ENCODE measurements around the gene PHACTR1.
"Not testable (repeated sequence)": the region's sequence is repeated elsewhere in the genome, so short reads cannot be mapped to it uniquely, and the experiment has no call there.

PHACTR1 gene

DNA sequence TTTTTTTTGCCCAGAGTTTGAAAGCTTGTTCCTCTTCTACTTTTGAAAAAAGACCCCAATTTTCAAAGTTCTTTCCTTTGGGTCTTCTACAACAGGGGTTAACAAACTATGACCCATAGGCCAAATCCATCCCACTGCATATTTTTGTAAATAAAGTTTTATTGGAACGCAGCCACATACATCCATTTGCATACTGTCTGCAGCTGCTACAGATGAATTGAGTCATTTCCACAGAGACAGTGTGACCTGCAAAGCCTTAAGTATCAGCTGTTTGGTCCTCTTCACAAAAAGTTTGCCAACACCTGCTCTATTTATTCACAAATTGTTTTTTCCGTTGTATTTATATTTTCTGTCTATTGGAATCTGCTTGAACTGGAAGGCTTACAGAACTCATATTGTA, 422.6 kb downstream of the PHACTR1 start:
- DNase-seq (ENCODE audit: low read depth in 2 of 2, low spot score in 1 of 2): no peak

DNA sequence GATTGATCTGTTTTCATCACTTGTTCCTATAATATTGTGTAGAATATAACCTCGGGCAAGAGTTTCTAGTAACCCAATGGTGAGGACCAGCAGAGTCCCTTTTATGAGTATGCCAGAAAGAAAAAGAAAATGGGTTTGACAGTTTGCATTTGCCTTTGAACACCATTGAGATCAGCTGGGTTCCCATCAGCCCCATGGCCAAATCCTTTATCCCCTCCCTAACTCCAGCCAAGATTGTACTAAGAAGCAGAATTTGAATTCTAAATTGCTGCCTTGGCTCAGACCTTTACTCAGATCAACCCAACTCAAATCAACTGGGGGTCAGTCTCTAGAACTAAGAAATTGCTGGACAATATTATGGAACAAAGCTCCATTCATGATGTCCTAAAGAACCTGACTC, 424.4 kb downstream of the PHACTR1 start:
- no peak for DNase-seq (ENCODE audit: low read depth in 2 of 2, low spot score in 1 of 2)

DNA sequence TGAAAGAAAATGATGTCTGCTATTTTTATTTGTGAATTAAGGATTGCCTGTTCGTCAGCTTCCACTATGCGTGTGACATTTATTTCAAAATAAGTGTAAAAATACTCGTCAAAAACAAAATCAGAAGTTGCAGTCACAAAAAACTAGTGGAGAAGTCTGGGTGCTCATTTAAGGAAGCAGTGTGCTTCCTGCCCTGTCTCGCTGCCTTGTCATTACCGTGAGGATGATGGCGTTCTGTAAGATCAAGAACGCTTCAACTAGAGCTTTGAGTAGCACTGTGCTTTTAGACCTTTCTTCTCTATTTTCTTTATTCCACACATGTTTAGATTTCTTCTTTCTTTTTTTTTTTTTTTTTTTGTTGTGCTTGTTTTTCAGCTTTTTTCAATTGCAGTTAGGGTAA, 424.8 kb downstream of the PHACTR1 start:
- DNase-seq (ENCODE audit: low read depth in 2 of 2, low spot score in 1 of 2): no peak

DNA sequence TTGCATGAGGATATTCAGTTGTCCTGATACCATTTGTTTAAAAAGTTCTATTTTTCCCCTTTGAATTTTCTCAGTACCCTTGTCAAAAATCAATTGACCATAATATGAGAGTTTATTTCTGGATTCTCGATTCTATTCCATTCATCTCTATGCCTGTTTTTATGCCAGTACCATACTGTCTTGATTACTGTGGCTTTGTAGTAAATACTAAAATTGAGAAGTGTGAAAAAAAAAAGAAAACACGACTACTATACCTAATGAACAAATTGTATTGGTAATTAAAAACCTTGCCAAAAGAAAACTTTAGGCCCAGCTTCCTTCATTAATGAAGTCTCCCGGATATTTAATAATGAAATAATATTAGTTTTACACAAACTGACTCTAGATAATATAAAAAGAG, 426.0 kb downstream of the PHACTR1 start:
- no peak for DNase-seq (ENCODE audit: low read depth in 2 of 2, low spot score in 1 of 2)

DNA sequence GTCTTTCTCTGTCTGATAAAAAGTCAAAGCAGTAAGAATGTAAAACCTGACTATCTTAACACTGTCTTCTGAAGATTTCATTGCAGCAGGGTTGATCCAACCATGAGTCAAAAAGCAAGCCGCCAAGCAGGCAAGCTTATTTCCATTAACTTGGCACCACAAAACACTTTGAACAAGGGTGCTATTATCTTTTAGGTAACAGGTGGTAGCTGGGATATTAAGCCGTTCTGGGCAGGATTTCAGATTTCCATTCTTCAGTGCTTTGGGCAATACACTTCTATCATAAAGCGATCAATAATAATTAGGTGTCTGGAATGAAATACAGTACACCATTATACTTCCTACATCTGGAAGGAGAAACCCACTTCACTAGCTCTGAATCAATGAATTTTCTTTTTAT, 429.9 kb downstream of the PHACTR1 start:
- no peak for DNase-seq (ENCODE audit: low read depth in 2 of 2, low spot score in 1 of 2)

DNA sequence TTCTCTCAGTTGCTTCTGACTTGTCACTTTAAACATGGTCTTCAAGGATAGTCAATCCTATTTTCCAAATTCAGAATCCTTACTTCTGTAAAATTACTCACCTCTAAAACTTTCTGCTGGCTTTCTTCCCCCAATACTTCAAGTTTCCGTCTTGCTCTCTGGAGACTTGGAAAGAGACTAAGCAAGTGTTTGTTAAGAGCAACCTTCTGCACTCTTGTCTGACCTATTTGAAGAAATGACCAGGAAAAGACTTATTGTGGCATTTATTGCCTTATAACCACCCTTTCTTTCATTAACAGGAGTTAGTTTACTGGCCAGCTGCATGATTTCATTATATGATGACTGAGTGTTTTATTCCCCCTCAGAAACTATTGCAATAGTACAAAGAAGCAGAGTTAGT, 430.8 kb downstream of the PHACTR1 start:
- DNase-seq (ENCODE audit: low read depth in 2 of 2, low spot score in 1 of 2): no peak

DNA sequence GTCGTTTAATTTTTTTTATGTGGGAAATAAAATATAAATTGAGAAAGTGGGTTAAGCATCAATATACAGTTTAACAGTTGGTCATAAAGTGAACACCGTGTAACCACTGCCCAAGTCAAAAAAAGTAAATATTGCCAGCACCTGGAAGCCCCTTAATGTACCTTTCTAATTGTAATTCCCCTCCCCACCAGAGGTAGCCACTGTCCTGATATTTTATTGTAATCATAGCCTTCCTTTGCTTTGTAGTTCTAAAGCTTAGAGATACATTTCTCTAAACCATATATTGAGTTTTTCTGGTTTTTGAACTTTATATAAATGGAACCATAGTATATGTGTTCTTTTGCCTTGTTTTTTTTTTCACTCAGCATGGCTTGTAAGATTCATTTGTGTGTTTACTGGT, 431.2 kb downstream of the PHACTR1 start:
- DNase-seq (ENCODE audit: low read depth in 2 of 2, low spot score in 1 of 2): no peak

DNA sequence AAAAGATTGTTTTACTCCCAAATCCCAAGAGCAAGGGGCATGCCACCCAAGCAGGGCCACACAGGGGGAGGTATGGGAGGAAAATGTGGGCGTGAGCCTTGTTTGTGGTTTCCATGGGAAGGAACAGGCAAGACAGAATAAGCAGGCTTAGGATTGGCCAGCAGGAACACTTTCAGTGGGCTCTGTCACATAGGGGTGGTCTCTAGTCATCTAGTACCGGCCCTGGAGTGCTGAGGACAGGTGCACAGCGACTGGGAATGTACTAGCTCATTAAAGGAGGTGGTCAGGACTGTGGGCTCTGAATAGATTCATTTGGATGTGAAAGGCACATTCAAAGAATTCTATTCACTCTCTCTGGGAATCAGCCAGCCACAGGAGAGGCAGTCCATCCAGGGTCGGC, 436.2 kb downstream of the PHACTR1 start:
- DNase-seq (ENCODE audit: low read depth in 2 of 2, low spot score in 1 of 2): no peak

DNA sequence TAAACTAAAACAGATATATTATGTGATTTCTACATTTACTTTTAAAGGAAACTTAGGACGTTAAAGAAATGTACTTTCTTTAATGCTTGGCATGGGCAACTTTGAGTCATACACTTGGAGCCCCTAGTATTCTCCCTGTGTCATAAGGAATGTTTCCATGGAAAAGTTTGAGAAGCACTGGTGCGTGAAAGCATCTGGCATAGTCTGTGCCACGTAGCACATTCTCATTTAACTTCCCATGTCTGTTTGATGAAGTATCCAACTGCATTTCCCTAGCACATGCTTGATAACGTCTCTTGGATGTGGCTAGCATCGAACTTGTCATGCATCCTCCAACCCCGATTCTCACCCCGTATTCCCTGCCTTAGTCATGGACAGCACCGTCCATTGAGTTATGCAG, 439.8 kb downstream of the PHACTR1 start:
- DNase-seq (ENCODE audit: low read depth in 2 of 2, low spot score in 1 of 2): no peak

DNA sequence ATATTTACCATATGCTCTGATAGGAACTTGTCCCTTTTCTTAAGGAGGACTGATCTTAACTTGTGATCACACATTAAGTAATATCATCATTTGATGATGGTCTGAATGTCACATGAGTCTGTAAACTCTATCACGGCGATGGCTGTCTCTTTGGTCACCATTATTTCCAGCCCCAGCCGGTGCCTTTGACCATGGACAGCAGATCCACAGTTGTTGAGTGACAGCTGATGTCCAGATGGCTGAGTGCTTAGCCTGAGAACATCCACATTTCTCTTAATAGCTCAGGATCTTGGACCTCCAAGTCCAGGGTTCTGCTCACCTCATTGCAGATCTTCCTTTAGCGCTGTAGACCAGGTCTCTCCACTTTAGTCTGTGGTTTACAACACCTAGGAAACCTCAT, 440.7 kb downstream of the PHACTR1 start:
- DNase-seq (ENCODE audit: low read depth in 2 of 2, low spot score in 1 of 2): no peak

DNA sequence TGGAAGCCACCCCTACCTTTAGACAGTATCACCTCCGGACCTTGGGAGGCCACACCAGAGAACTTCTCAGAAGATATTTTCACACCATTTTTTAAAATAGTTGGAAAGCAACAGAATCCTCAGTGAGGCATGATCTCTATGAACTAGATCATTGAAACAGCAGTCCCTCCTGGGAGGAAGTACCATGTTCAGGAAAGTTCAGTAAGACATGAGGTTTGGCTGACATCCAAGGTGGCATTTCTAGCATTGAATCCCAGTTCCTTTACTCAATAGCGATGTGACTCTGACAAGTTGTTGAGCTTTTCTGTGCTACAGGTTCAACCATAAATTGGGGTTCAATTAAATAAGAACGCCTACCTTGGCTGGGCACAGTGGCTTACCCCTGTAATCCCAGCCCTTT, 442.7 kb downstream of the PHACTR1 start:
- no peak for DNase-seq (ENCODE audit: low read depth in 2 of 2, low spot score in 1 of 2)

DNA sequence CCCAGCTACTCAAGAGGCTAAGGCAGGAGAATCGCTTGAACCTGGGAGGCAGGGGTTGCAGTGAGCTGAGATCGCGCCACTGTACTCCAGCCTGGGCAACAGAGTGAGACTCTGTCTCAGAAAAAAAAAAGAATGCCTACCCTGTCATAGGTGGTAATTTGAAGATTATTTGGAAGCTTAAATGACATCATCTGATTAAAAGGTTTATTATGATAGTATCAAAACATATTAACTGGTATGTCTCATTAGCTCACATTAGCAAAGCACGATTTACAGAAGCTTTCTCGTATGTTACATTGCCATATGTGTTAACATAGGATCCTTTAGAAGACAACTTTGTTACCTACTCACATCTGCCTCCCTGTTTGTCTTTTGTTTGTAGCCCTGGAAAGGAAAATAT, 443.3 kb downstream of the PHACTR1 start:
- not testable (repeated sequence) for DNase-seq (ENCODE audit: low read depth in 2 of 2, low spot score in 1 of 2)

DNA sequence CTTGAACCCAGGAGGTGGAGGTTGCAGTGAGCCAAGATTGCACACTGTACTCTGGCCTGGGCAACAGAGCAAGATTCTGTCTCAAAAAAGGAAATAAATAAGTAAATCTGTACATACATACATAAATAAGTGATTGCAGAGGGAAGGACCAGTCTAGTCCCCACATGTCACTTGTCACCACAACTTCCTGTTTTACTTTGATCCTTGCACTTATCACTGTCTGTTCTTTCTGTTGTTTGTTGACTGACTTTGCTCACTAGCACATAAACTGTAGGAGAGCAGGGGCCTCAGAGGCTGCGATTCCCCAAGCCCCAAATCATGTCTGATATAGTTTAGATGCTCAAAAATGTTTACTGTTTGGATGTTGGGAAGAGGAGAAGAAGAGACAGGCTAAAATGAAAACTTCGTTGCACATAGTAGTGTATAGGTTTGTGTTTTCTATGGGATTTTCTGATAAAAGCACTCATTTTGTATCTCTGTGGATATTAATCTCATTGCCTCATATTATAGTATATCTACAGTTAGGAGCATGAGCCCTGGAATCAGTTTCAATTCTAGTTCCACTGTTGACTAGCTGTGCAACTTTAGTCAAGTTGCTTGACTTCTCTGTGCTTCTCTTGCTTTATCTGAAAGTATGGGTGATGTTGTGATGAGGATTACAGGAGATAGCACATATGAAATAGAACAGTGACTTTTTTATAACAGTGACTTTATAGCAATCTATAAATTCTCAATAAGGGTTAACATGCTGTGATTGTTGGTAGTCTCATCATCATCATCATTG, 446.8 kb downstream of the PHACTR1 start:
- DNase-seq (ENCODE audit: low read depth in 2 of 2, low spot score in 1 of 2): no peak

DNA sequence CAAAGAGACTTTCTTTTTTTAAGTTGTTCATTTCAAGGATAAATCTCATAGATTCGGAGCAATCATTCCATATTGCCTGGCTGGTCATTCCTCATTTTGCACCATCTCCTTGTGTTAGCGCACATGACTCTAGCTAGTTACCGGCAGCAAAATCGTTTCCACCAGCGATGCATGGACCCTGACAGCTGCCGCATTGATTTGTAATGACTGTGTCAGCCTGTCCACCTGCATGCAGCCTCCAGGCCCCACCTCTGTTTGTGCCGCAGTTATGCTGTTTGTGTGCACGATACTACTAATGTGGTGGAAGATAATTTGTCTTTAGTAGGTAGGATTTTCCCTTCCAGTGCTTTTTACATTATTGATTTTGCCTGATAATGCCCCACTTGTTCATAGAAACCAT, 447.7 kb downstream of the PHACTR1 start:
- DNase-seq (ENCODE audit: low read depth in 2 of 2, low spot score in 1 of 2): no peak

DNA sequence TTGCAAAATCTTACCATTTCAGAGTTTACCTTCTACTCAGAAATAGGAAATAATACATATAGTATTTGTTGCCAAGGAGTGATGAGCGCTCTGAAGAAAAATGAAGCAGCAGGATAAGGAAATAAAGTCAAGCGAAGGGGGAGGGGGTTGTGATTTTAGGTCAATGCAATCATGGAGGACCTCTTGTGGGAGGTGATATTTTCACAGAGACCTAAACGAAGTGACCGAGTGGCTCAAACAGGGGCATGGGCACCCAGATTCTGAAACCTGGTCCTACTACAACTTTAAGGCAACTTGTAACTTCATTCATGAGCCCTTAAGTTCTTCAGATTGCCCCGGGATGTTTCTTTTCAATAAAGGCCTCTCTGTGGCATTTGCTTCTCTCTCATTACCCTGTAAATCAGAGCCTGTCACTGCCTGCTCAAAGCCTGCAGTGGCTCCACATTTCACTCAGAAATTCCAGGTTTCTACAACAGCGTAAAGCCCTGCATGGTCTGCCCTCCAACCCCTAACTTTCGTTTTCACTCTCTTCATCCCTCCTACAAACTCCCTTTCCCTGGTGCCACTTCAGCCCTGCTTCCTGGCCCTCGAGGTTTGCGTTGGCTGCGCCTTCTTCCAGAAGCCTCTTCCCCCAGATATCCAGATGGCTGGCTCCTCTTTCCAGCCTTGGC, 449.1 kb downstream of the PHACTR1 start:
- no peak for DNase-seq (ENCODE audit: low read depth in 2 of 2, low spot score in 1 of 2)

DNA sequence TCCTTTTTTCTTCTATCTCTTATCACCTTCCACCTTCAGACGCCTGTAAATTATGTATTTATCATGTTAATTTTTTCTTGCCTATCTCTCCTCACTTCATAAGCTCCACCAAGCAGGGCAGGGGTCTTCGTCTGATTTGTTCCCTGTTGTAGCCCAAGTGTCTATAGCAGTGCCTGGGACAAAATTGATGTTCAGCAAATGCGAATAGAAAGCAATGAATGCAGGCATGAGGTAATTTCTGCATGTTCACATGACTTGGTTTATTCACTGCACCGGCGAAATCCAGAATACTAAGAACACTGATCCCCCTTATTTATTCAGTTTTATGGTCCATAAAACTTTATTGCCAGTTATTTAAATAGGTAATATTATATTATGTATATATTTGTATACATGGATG, 449.7 kb downstream of the PHACTR1 start:
- no peak for DNase-seq (ENCODE audit: low read depth in 2 of 2, low spot score in 1 of 2)

DNA sequence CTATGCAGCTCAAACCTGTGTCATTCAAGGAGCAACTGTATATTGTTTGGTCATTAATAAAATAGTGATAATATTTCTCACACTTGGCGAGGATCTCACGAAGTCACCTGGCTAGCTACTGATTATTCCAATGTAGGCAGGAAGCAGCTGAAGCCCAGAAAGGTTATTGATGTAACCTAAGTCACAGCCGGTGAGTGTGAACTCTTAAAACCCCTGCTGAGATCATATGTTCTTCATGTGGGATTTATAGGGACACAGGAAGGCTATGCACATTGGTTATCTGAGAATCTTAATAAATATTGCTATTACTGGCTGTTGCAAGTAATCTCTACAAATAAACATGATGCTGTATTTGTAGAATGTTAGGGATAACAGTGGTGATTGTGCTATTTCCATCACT, 450.3 kb downstream of the PHACTR1 start:
- DNase-seq (ENCODE audit: low read depth in 2 of 2, low spot score in 1 of 2): no peak

DNA sequence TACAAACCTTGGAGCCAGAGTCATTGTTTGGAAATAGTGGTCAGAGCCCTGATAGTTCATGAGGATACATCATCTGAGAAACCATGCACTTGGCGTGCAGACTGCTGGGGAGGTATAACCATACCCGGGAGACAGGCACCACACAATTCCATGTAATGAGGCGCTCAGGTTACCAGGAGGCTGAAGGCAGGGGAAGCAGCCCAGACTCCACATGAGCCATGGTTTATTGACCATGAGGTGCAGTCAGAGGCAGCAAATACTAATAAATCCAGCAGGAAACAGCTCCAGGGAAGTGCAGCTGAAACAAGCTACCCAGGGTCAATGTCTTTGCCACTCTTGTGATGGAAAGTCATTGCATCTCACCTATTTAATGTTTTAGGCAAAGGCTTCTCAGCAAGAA, 455.7 kb downstream of the PHACTR1 start:
- no peak for DNase-seq (ENCODE audit: low read depth in 2 of 2, low spot score in 1 of 2)

DNA sequence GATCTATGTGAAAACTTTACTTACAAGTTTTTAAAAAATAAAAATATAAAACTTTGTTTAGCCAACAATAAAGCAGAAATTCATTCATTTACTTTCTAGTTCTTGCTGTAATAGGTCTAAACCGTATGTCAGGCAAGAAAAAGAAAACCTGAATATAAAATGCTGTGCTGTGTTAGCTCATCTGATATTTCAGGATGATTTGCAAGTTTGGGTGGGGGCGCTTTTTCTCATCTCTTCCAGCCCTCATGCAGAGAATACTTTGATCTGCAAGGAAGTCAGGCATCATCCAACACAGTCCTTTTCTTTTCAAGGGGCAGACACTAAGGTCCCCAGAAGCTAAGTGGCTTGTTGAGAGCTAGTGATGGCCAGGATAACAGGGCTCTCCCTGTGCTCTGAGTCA, 458.5 kb downstream of the PHACTR1 start:
- no peak for DNase-seq (ENCODE audit: low read depth in 2 of 2, low spot score in 1 of 2)

DNA sequence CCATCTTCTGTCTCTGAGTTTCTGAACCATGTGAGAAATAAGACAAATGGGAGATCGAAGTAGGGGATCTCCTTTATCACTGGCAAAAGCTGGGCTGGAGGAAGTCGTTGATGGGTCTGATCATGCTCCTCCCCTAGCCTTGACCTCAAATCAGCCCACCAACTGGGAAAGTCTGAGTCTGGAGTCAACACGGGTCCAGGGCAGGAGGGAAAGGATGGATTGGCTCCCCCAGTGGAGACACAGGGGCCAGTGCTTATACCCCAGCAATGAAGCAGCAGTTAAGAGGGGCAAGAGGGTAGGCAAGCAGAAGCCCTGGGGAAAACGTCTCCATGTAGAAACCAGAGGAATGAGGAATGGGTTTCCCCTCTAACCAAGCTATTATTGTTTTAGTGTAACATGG, 459.2 kb downstream of the PHACTR1 start:
- no peak for DNase-seq (ENCODE audit: low read depth in 2 of 2, low spot score in 1 of 2)

DNA sequence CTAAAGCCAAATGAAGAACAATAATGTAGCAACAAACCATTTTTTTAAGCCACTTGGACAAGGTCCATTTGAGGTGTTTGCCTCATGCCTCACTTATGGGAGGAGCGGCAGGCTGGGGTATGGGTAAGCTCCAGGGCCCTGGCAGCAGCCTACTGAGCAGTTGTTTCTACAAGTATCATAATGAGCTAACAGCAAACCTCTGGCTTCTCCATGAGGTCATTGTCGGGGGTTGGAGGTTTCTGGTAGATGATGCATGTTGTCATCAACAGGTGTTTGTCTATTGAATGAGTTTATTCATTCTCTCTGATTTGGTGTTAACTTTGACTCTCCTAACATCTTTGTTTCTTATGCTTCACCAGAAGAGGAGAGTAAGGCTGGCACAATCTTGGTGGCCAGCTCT, 461.1 kb downstream of the PHACTR1 start:
- DNase-seq (ENCODE audit: low read depth in 2 of 2, low spot score in 1 of 2): no peak

DNA sequence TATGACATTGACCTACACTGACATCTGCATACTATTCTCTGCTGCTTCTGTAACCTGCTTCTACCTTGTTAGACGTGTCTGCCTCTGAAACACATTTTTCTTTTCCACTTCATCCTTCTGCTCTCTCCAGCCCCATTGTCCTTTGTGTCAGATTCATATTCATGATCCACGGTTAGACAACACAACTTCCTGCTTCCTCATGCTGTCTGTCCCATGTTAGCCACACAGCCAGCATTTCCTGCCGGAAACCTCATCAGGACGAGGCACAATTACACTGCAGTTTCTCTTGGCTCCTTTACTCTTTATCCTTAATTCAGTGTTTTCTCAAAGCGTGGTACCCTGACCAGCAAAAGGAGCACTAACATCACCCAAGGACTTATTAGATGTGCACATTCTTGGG, 461.5 kb downstream of the PHACTR1 start:
- DNase-seq (ENCODE audit: low read depth in 2 of 2, low spot score in 1 of 2): no peak

DNA sequence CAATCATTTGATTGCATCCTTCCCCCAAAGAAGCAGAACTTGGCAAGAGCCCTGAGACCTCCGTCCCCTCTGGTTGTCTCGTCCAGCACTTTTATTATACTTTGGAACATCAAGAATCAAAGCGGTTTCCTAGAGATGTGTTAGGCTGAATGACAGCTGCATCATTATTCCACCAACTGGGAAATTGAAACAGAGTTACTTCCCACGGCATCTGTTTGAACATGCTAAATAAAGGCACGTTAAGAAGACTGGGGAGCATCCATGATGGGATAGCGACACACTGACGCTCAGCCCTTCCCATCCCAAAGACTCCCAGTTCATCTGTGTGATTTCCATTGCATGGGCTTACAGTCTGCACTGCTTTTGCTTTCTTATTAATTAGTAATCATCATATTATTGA, 464.0 kb downstream of the PHACTR1 start:
- DNase-seq (ENCODE audit: low read depth in 2 of 2, low spot score in 1 of 2): no peak

Measured in stimulated activated CD8-positive, alpha-beta memory T cell treated with anti-CD3 and anti-CD28 coated beads, Interleukin-4, amount 100 ng/mL, for 1 hour (primary cell).